ENCODE measurements around the gene HSPG2.

- no peak for TF ChIP-seq CTCF (IDR thresholded peaks at IDR 0.05)
- TF ChIP-seq POLR2A (IDR thresholded peaks at IDR 0.05) = no peak
Observed at GRCh38 chr1:21851430-21852250, 85.5 kb downstream of the HSPG2 start.
